Jurkat, Clone E6-1 (cell line): ENCODE measurements around the gene BCAN. TPM values are rescaled to one million over a fixed set of nuclear protein-coding genes. Genes with fewer than 3 reads are reported as not detected.
"Not testable (repeated sequence)": the region's sequence is repeated elsewhere in the genome, so short reads cannot be mapped to it uniquely, and the experiment has no call there.

Source experiments
- DNase-seq: peaks from one replicate; pipeline ENCODE4 v3.0.0-alpha.2; 2011; ENCODE audit warnings: low read depth, low spot score
- H3K4me3 ChIP-seq: 2 replicates; pipeline ENCODE4 v1.5.1; 2011; ENCODE audit warnings: mild to moderate bottlenecking, low read length, control low read depth, moderate library complexity
- polyA plus RNA-seq: library from polyadenylated mRNA; unstranded; fragments of >200 nt; gene quantifications from one replicate; pipeline ENCODE4 v1.2.1, GENCODE V29; 2012; ENCODE audit warnings: missing spikeins; ENCODE audit not compliant: insufficient read length, insufficient read depth

Gene BCAN
- polyA plus RNA-seq: not detected

DNA sequence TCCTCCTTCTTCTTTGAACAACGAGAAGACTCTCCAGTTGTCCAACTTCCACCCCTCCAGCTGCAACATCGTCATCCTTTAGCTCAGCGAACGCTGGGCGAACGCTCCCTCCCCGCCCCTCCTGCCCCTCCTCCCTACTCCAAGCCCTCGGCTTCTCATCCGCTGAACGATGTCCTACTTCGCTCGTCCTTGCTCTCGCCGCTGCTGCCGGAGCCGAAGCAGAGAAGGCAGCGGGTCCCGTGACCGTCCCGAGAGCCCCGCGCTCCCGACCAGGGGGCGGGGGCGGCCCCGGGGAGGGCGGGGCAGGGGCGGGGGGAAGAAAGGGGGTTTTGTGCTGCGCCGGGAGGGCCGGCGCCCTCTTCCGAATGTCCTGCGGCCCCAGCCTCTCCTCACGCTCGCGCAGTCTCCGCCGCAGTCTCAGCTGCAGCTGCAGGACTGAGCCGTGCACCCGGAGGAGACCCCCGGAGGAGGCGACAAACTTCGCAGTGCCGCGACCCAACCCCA is at the start of gene BCAN:
Gene BCAN, plus strand, starts transcription at position 357 of the 504 bp plus-strand sequence. CDS start 3,938 bp downstream, outside the sequence.
- no peak for DNase-seq
- no peak within 1 kb of the TSS for H3K4me3 ChIP-seq

DNA sequence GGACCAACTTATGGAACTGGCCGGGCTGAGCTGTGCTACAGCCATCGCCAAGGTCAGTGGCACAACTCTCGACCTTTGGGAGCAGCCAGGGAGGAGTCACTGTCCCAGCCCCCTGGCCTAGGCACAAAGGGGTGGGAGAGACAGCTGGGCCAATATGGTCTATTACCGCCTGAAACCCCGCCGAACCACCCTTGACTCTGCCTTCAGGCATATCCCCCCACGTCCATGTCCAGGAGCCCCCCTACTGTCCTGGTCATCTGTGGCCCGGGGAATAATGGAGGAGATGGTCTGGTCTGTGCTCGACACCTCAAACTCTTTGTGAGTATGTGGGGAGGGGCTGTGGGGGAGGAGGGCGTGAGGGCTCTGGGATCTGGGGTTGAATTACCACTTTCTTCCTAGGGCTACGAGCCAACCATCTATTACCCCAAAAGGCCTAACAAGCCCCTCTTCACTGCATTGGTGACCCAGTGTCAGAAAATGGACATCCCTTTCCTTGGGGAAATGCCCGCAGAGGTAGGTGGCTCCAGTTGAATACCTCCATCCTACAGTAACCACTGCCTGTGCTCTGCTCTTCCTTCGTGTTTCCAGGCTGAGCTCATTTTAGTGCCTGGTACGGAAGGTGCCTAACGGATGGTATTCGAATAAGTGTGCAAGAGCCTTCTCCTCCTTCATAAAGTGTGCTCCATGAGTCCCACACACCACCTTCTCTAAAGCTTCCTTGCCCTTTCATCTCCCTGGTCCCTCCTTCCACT is 49.6 kb upstream of the BCAN start:
- peak overlapping the region; percentile 84 for H3K4me3 ChIP-seq
- no peak for DNase-seq

- peak overlapping the region; percentile 84; the same call in 1 of the 2 replicates for H3K4me3 ChIP-seq
- no peak for DNase-seq
Observed at GRCh38 chr1:156592910-156593660, 48.8 kb upstream of the BCAN start.

DNA sequence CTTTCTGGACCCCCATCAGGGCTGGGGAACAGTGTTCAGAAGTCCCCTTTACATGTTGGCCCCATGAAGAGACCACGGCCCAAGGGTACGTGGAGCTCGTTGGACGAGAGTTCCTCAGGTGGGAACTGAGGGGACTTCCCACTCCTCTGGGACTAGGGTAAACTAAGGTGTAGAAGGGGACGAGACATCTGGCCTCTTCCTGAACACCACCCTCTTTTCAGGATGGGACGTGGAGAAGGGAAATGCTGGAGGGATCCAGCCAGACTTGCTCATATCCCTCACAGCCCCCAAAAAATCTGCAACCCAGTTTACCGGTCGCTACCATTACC is 48.3 kb upstream of the BCAN start:
- no peak overlapping the region for H3K4me3 ChIP-seq
- no peak for DNase-seq

DNA sequence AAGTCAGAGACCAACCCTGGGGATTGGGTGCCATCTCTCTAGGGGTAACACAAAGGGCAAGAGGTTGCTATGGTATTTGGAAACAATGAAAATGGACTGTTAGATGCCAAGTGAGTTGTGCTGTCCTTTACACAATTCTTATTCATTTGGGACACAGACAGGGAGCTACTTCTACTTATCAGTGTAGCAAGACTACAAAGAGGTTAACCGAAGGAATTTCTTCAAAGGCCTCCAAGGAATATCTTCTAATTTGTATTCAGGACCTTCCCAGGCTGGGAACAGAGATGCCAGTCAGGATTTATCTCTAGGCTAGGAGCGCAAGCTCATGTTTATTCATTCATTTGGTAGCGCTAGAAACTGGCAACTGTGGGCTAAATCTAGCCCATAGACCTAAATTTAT is 47.7 kb upstream of the BCAN start:
- DNase-seq: no peak
- no peak overlapping the region for H3K4me3 ChIP-seq

GRCh38 chr1:156595016-156595415 is 46.9 kb upstream of the BCAN start:
- DNase-seq: no peak
- H3K4me3 ChIP-seq: no peak overlapping the region

DNA sequence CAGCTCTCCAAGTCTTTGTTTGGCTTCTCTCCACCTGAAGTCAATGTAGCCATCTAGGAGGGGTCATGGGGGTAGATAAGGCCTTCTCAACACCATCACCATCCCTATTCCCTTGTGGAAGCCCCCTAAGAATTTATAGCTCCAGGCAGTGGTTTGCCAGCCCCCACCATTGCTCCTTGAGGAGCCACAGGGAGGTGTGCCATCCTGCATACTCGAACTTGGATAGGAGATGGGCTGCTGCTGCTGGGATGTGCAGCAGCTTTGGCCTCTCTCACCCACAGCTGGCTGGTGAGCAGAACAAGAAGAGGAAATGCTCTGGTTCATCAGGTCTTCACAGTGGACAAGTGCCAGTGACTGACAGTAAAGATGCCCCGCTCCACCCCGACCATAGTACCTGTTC is 45.5 kb upstream of the BCAN start:
- H3K4me3 ChIP-seq: no peak overlapping the region
- DNase-seq: no peak

GRCh38 chr1:156598125-156598524 is 43.8 kb upstream of the BCAN start:
- no peak overlapping the region for H3K4me3 ChIP-seq
- no peak for DNase-seq

DNA sequence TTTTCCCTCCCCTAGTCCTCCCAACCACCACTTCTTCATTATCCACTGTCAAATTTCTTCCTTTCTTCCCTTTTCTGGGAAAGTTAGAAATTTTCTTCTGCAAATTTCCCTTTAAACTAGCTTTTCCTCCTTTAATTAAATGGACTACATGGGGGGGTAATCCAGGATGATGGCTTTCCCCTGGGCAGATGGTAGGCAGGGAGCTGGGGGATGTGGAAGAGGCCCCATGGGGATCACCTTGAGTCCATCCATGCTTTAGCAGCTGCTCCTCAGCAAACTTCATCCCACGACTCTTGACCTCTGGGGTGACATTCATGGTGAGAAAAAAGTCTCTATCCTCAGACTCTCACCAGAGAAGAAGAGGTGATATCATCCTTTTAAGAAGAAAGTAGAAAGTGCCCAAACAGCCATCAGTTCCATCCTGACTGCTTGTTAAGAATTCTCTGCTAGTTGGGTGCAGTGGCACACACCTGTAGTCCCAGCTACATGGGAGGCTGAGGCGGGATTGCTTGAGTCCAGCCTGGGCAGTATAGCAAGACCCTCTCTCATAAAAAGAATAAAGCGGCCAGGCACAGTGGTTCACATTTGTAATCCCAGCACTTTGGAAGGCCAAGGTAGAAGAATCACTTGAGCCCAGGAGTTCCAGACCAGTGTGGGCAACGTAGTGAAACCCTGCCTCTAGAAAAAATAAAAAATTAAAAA is 43.0 kb upstream of the BCAN start:
- DNase-seq: no peak
- no peak overlapping the region for H3K4me3 ChIP-seq

GRCh38 chr1:156599811-156600210 is 42.1 kb upstream of the BCAN start:
- no peak for DNase-seq
- H3K4me3 ChIP-seq: no peak overlapping the region

GRCh38 chr1:156600733-156601121 is 41.2 kb upstream of the BCAN start:
- H3K4me3 ChIP-seq: peak overlapping the region; percentile 78
- no peak for DNase-seq

DNA sequence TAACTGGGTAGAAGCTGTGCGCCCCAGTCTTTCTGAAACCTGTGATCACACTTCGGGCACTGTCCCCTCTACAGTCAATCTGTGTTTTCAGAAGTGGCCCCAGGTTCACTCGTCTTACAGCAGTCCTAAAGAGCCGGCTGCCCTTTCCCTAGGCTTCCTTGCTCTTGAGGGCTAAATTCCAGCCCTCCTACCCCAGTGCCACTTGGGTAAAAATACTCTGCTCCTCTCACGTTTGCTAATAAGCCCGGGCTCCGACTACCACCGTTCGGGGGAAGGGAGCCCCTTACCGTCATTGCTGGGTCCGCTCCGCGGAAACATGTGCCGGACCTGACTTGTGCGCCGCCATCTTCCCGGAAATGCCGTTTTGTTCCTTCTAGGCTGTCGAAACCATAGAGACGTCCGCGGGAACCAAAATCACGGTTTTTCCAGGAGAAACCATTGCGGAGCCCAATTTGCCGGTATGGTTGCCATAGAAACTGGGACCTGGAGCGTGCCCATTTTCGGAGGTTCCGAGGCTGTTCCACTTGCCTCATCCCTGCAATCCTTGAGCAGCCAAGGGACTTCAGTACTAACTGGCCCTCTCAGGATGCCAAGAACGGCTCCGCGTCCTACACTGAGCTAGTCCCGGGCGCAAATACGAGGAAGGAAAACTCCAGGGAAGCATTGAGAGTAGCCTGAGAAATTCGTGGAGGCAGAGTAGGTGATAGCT is 40.6 kb upstream of the BCAN start, which contains the start of gene GPATCH4:
Gene GPATCH4, minus strand, starts transcription at position 358 of the 709 bp plus-strand sequence.
- DNase-seq: peak; percentile 81
- peak within 1 kb of the TSS; percentile 78 for H3K4me3 ChIP-seq

GRCh38 chr1:156601892-156602291 is 40.0 kb upstream of the BCAN start:
- no peak for DNase-seq
- peak overlapping the region; percentile 78 for H3K4me3 ChIP-seq

- DNase-seq: no peak
- no peak overlapping the region for H3K4me3 ChIP-seq
Observed at GRCh38 chr1:156602557-156602993, 39.3 kb upstream of the BCAN start.

- not testable (repeated sequence) for H3K4me3 ChIP-seq, DNase-seq
Observed at GRCh38 chr1:156607344-156607743, 34.6 kb upstream of the BCAN start.

DNA sequence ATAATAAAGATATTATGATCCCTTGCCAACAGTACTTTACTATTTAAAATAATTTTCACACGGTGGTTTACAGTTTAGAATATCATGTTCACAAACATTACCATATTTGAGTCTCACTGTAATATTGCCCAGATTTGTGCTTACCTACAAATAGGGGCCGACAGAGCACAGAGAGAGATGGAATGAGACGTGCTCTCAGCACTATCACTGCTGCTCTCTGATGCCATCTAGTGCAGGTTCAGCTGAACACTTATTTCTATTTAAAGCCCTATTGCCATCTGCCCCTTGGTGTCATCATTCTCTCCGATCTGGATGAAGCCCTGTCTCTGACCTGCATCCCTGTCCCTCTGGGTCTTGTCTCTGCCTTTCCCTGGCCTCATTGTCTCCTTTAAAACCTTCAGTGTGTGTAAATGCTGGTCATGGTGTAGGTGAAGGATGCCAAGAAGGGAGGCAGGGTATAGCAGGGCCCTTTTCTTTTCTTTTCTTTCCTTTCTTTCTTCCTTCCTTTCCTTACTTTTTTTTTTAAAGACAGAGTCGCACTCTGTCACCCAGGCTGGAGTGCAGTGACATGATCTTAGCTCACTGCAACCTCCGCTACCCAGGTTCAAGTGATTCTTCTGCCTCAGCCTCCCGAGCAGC is 33.8 kb upstream of the BCAN start:
- DNase-seq: peak; percentile 82

GRCh38 chr1:156608981-156609380 is 32.9 kb upstream of the BCAN start:
- H3K4me3 ChIP-seq: no peak overlapping the region
- no peak for DNase-seq

More for the DNA sequence above, 33.8 kb upstream of the BCAN start:
- H3K4me3 ChIP-seq: no peak overlapping the region

GRCh38 chr1:156610072-156610471 is 31.8 kb upstream of the BCAN start:
- not testable (repeated sequence) for H3K4me3 ChIP-seq, DNase-seq

- H3K4me3 ChIP-seq: no peak overlapping the region
- no peak for DNase-seq
Observed at GRCh38 chr1:156612666-156613065, 29.3 kb upstream of the BCAN start.
